Stimulated activated CD4-positive, alpha-beta T cell treated with anti-CD3 and anti-CD28 coated beads, TNF-alpha, amount 100 ng/mL, for 1 hour (primary cell): Measurements from ENCODE around the gene FAM217B.

Experiments
- DNase-seq, 3 donors: peaks; one replicate each; pipeline ENCODE4 v3.0.0-alpha.2; 2020; ENCODE audit warnings: low read depth in 3 of 3, low spot score in 1 of 3

FAM217B gene

GRCh38 chr20:59972037-59972801 lies 32.0 kb downstream of the FAM217B start:
- no peak for DNase-seq

- DNase-seq: no peak
Measured at GRCh38 chr20:59976156-59976782, 36.1 kb downstream of the FAM217B start.

- no peak for DNase-seq
Measured at GRCh38 chr20:59977086-59977485, 36.9 kb downstream of the FAM217B start.

GRCh38 chr20:59983076-59983475 lies 42.9 kb downstream of the FAM217B start:
- DNase-seq: no peak

GRCh38 chr20:59984541-59984940 lies 44.4 kb downstream of the FAM217B start:
- no peak for DNase-seq

GRCh38 chr20:59985164-59985563 lies 45.0 kb downstream of the FAM217B start:
- no peak for DNase-seq

GRCh38 chr20:59985864-59986263 lies 45.7 kb downstream of the FAM217B start:
- DNase-seq: no peak

GRCh38 chr20:59987135-59987534 lies 46.9 kb downstream of the FAM217B start:
- DNase-seq: no peak

- DNase-seq: no peak
Measured at GRCh38 chr20:59988141-59988540, 48.0 kb downstream of the FAM217B start.

- no peak for DNase-seq
Measured at GRCh38 chr20:59992526-59993084, 52.4 kb downstream of the FAM217B start.

- no peak for DNase-seq
Measured at GRCh38 chr20:59993736-59994430, 53.7 kb downstream of the FAM217B start.

- DNase-seq: no peak
Measured at GRCh38 chr20:59994697-59995122, 54.5 kb downstream of the FAM217B start.

GRCh38 chr20:59996108-59996507 lies 55.9 kb downstream of the FAM217B start:
- DNase-seq: no peak

GRCh38 chr20:59997896-59998295 lies 57.7 kb downstream of the FAM217B start:
- DNase-seq: no peak
